WI38 (cell line): ENCODE data around the gene PCCA.

Source experiments
- H3K4me3 ChIP-seq: 2 replicates; pipeline ENCODE4 v1.5.1; 2011; ENCODE audit warnings: low read depth, mild to moderate bottlenecking, control low read depth, low read length
- TF ChIP-seq, protein P1 (sequence below): IDR thresholded peaks from 2 replicates; pipeline ENCODE4 v1.5.1; 2012; ENCODE audit warnings: low read depth, mild to moderate bottlenecking, control low read depth, low read length

PCCA gene

DNA sequence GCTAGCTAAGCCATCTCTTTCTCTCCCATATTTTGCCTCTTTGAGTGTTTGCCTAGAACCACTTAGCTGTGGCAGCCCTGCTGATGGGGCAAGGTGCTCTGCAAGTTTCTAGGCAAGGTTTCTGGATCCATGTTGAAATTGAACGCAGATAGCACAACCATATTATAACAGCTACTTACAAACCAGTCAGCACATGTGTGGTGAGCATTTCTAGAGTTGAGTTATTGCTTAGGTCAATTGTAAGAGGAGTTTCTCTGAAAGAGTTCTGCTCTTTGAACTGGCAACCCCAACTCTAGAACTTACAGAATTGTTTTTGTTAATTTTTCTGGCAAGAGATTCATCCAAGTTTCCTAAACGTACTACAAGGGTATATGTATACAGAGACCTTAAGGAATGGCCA lies 396.4 kb downstream of the PCCA start:
- no peak overlapping the region for H3K4me3 ChIP-seq
- TF ChIP-seq, protein P1, sequence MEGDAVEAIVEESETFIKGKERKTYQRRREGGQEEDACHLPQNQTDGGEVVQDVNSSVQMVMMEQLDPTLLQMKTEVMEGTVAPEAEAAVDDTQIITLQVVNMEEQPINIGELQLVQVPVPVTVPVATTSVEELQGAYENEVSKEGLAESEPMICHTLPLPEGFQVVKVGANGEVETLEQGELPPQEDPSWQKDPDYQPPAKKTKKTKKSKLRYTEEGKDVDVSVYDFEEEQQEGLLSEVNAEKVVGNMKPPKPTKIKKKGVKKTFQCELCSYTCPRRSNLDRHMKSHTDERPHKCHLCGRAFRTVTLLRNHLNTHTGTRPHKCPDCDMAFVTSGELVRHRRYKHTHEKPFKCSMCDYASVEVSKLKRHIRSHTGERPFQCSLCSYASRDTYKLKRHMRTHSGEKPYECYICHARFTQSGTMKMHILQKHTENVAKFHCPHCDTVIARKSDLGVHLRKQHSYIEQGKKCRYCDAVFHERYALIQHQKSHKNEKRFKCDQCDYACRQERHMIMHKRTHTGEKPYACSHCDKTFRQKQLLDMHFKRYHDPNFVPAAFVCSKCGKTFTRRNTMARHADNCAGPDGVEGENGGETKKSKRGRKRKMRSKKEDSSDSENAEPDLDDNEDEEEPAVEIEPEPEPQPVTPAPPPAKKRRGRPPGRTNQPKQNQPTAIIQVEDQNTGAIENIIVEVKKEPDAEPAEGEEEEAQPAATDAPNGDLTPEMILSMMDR = no peak

GRCh38 chr13:100490692-100491091 lies 401.8 kb downstream of the PCCA start:
- TF ChIP-seq, protein P1 = no peak

GRCh38 chr13:100491164-100491842 lies 402.4 kb downstream of the PCCA start:
- TF ChIP-seq, protein P1 = no peak
- no peak overlapping the region for H3K4me3 ChIP-seq

More at GRCh38 chr13:100490692-100491091, 401.8 kb downstream of the PCCA start:
- no peak overlapping the region for H3K4me3 ChIP-seq

DNA sequence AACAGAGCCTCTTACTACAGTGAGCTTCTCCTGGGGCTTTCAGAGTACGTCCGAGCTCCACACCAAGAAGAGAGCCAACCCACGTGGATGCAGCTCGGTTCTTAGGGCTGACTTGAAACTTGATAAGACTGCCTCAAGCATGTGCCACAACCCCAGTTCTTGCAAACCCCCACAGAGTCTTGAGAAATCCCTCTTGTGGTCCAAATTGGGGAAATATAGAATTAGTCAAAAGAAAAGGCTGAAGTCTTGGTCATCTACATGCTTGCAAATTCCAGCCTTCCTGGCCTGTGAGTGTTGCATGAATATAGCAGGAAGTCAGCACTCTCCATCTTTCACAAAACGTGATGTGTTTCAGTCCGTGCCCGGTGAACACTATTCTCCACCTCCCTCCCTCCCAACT lies 404.5 kb downstream of the PCCA start:
- TF ChIP-seq, protein P1 = no peak
- no peak overlapping the region for H3K4me3 ChIP-seq

DNA sequence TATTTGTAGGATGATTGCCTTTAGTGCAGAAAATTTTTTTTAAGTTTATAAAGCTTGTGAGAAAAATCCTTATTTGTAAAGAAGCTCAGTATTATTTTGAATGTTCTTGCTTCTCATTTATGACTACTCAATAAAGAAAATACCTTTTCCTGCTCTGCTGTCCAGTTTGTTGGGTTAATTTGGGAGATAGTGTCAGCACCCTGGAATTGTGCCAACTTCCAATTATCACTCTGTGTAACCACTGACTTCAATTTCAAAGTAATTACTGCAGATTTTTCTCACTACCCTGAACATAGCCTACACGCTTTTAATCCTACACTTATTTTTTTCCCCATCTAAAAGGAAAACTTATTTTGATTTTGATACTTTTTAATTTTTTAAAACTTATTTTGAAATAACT lies 406.6 kb downstream of the PCCA start:
- TF ChIP-seq, protein P1 = no peak
- no peak overlapping the region for H3K4me3 ChIP-seq

DNA sequence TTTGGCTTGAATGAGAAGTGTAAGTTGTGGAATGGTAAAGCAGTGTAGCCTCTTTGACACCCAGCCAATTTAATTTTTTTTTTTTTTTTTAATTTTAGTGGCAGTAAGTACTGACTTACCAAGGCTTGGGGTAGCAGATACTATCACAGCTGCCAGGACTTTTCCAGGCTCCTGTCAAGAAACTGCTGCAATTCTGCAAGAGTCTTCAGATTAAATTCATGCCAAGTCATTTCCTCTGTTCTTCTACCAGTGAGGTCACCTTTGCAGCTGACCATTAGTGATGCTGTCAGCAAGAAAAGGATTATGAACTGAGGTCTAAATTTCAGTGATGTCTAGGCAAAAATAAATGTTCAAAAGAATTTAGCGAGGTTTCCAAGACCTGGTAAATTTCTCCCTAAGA lies 408.5 kb downstream of the PCCA start:
- H3K4me3 ChIP-seq = no peak overlapping the region
- TF ChIP-seq, protein P1 = no peak

DNA sequence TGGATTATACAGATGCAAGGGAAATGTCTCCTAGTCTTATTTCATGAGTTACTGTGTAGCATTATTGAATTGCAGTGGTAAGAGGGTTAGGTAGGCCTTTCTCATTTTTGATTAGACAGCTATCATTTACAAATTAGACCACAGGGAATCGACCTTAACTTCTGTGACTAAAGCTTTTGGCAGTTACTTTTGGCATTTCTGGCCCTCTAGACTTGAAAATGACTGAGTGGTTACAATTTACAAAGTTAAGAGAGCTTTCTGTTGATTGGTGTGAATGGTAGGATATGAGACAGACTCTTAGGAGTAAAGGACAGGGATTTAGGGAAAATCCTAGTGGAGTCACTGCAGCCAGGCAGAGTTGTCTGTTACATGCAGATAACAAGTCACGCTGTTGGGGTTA lies 413.6 kb downstream of the PCCA start:
- TF ChIP-seq, protein P1 = no peak
- H3K4me3 ChIP-seq = no peak overlapping the region
